Measurements from ENCODE around the gene SLC16A7. TPM values are rescaled to one million over a fixed set of nuclear protein-coding genes. Genes with fewer than 3 reads are reported as not detected.

SLC16A7 gene
- total RNA-seq, 1 experiment from 2014 or later = 2.7 TPM

- Histone ChIP-seq H3K4me3 (no peak overlapping the region), H3K79me2 (ENCODE audit: low read depth) (no peaks in the 10 kb centered on the region), H3K4me1 (replicated peaks; ENCODE audit: insufficient read depth) (no peaks in the 10 kb centered on the region), H3K9me3 (ENCODE audit: insufficient read depth, low read depth) (no peaks in the 10 kb centered on the region), H2AFZ (no peak overlapping the region), H4K20me1 (ENCODE audit: insufficient read depth) (no peaks in the 10 kb centered on the region), H3K4me2 (no peak overlapping the region), H3K9me2 (ENCODE audit: insufficient read depth) (no peaks in the 10 kb centered on the region), H3F3A (ENCODE audit: insufficient read depth, low read depth) (no peaks in the 10 kb centered on the region), H3K27ac (no peak overlapping the region), H3K27me3 (ENCODE audit: insufficient read depth, low read depth) (no peaks in the 10 kb centered on the region), H3K36me3 (ENCODE audit: low read depth) (no peaks in the 10 kb centered on the region)
- no peak for DNase-seq
- intact Hi-C loops (cut with micrococcal nuclease; ENCODE audit: unreplicated experiment) = no loop called here
- CTCF ChIA-PET = no interaction called here
- BruUV-seq (replicated peaks) = no TSS peak
- TF ChIP-seq CTCF (conservative IDR thresholded peaks at IDR 0.05) (no peak), EZH2 (IDR thresholded peaks at IDR 0.05; ENCODE audit: low read depth) (no peak)
- POLR2A ChIA-PET (ENCODE audit: unreplicated experiment) = no interaction called here
These were observed 12.7 kb upstream of the SLC16A7 start for GRCh38 chr12:59583003-59583712.

- Histone ChIP-seq H3K36me3 (ENCODE audit: low read depth) (no peaks in the 10 kb centered on the region), H3K27ac (no peak overlapping the region), H3K4me1 (replicated peaks; ENCODE audit: insufficient read depth) (no peaks in the 10 kb centered on the region), H4K20me1 (ENCODE audit: insufficient read depth) (no peaks in the 10 kb centered on the region), H3K4me2 (no peak overlapping the region), H3K27me3 (ENCODE audit: insufficient read depth, low read depth) (no peaks in the 10 kb centered on the region), H3K4me3 (no peak overlapping the region), H3F3A (ENCODE audit: insufficient read depth, low read depth) (no peaks in the 10 kb centered on the region), H3K9me2 (ENCODE audit: insufficient read depth) (no peaks in the 10 kb centered on the region), H2AFZ (no peak overlapping the region), H3K79me2 (ENCODE audit: low read depth) (no peaks in the 10 kb centered on the region), H3K9me3 (ENCODE audit: insufficient read depth, low read depth) (no peaks in the 10 kb centered on the region)
- POLR2A ChIA-PET (ENCODE audit: unreplicated experiment) = no interaction called here
- TF ChIP-seq CTCF (conservative IDR thresholded peaks at IDR 0.05) (no peak), EZH2 (IDR thresholded peaks at IDR 0.05; ENCODE audit: low read depth) (no peak)
- intact Hi-C loops (cut with micrococcal nuclease; ENCODE audit: unreplicated experiment) = no loop called here
- no TSS peak for BruUV-seq (replicated peaks)
- CTCF ChIA-PET = no interaction called here
- DNase-seq = no peak
These were observed 8.1 kb upstream of the SLC16A7 start for GRCh38 chr12:59587710-59588109.

- peaks cover 10% of the 10 kb centered on the region; the same call in 1 of the 2 replicates for H3K4me1 ChIP-seq (replicated peaks; ENCODE audit: insufficient read depth)
- no peaks in the 10 kb centered on the region for H3K9me2 ChIP-seq (ENCODE audit: insufficient read depth)
- H3K4me2 ChIP-seq = no peak overlapping the region
- H3F3A ChIP-seq (ENCODE audit: insufficient read depth, low read depth) = peaks cover 10% of the 10 kb centered on the region; the same call in 1 of the 2 replicates
- H3K4me3 ChIP-seq = no peak overlapping the region
- DNase-seq = no peak
- H3K36me3 ChIP-seq (ENCODE audit: low read depth) = no peaks in the 10 kb centered on the region
- BruUV-seq (replicated peaks) = no TSS peak
- H2AFZ ChIP-seq = no peak overlapping the region
- ChIA-PET CTCF (no interaction called here), POLR2A (ENCODE audit: unreplicated experiment) (no interaction called here)
- H3K27ac ChIP-seq = no peak overlapping the region
- no peaks in the 10 kb centered on the region for H3K79me2 ChIP-seq (ENCODE audit: low read depth)
- H3K27me3 ChIP-seq (ENCODE audit: insufficient read depth, low read depth) = peaks cover 8% of the 10 kb centered on the region; the same call in 1 of the 2 replicates
- no peaks in the 10 kb centered on the region for H3K9me3 ChIP-seq (ENCODE audit: insufficient read depth, low read depth)
- intact Hi-C loops (cut with micrococcal nuclease; ENCODE audit: unreplicated experiment) = loop anchor here (10.0 kb wide), 1 partner anchor 211 kb away; no protein-coding TSS in a partner anchor
- TF ChIP-seq EZH2 (IDR thresholded peaks at IDR 0.05; ENCODE audit: low read depth) (no peak), CTCF (conservative IDR thresholded peaks at IDR 0.05) (no peak)
- no peaks in the 10 kb centered on the region for H4K20me1 ChIP-seq (ENCODE audit: insufficient read depth)
These were observed 2.1 kb upstream of the SLC16A7 start for GRCh38 chr12:59593761-59594160.
